Measurements from ENCODE around the gene NCAM1. TPM values are rescaled to one million over a fixed set of nuclear protein-coding genes. Genes with fewer than 3 reads are reported as not detected.

Gene NCAM1
- total and polyA plus RNA-seq, 2 donors (not counting 3 experiments of a cell fraction or from before 2014, with no cell fraction given) = 0.03 TPM; not detected in 1

GRCh38 chr11:113241636-113242054 lies 280.4 kb downstream of the NCAM1 start:
- no peaks in the 10 kb centered on the region for H3K36me3 ChIP-seq (ENCODE audit: control insufficient read depth in 2 of 2, extremely low read depth in 1 of 2, insufficient read depth in 2 of 2, low read length in 2 of 2)
- no peaks in the 10 kb centered on the region for H3K79me2 ChIP-seq (ENCODE audit: control insufficient read depth, insufficient read depth, low read length)
- no peak overlapping the region for H2AFZ ChIP-seq (ENCODE audit: low read depth, low read length)
- dilution Hi-C loops (cut with MboI; ENCODE audit: extremely low pct_ligation_motif_present, low sequenced_read_pairs) (no loop called here), intact Hi-C loops (cut with micrococcal nuclease) (no loop called here)
- no peaks in the 10 kb centered on the region for H3K27me3 ChIP-seq (ENCODE audit: control insufficient read depth in 2 of 2, insufficient read depth in 2 of 2, low read length in 2 of 2)
- H3K4me2 ChIP-seq (ENCODE audit: insufficient read depth, low read length) = no peak overlapping the region
- H3K4me1 ChIP-seq (ENCODE audit: control insufficient read depth, extremely low read depth, insufficient read depth, low read length) = no peaks in the 10 kb centered on the region
- DNase-seq (ENCODE audit: low read depth, low spot score) (no peak), FAIRE-seq (no peak)
- no peak overlapping the region for H3K27ac ChIP-seq (ENCODE audit: insufficient read depth, low read depth, low read length)
- H3K9ac ChIP-seq (replicated peaks; ENCODE audit: extremely low read depth, insufficient read depth, low read length) = no peak overlapping the region
- ChIA-PET POLR2A (no interaction called here), CTCF (interaction anchor here (1.1 kb wide), 1 partner anchor 48 kb away, joined by 3 read pairs; no protein-coding TSS in a partner anchor)
- no peak overlapping the region for H3K4me3 ChIP-seq (replicated peaks in 1 of 3; ENCODE audit: insufficient read depth in 1 of 3, low read depth in 1 of 3, low read length in 3 of 3)
- H3K9me1 ChIP-seq (replicated peaks; ENCODE audit: control insufficient read depth, extremely low read depth, insufficient read depth, low read length) = no peaks in the 10 kb centered on the region
- H3K9me3 ChIP-seq (replicated peaks; ENCODE audit: control insufficient read depth, insufficient read depth, low read length) = no peaks in the 10 kb centered on the region
- no peaks in the 10 kb centered on the region for H4K20me1 ChIP-seq (replicated peaks; ENCODE audit: control insufficient read depth, extremely low read depth, insufficient read depth, low read length)
- no peak for TF ChIP-seq EZH2 (IDR thresholded peaks at IDR 0.05; ENCODE audit: borderline replicate concordance, low read depth, low read length, severe bottlenecking)
- TF ChIP-seq JUN (IDR thresholded peaks at IDR 0.05; ENCODE audit: borderline replicate concordance, insufficient read depth, insufficient read length, low read depth) = no peak
- TF ChIP-seq POLR2A (IDR thresholded peaks at IDR 0.05; ENCODE audit: low read depth, low read length) = no peak
- no peak for TF ChIP-seq MAX (IDR thresholded peaks at IDR 0.05; ENCODE audit: insufficient read depth, insufficient read length)
- TF ChIP-seq GATA2 (IDR thresholded peaks at IDR 0.05; ENCODE audit: insufficient read depth, insufficient read length, low read depth, low read length) = no peak
- no peak for TF ChIP-seq POLR2AphosphoS5 (IDR thresholded peaks at IDR 0.05; ENCODE audit: insufficient read depth, low read depth, low read length)
- TF ChIP-seq MYC (IDR thresholded peaks at IDR 0.05; ENCODE audit: low read depth, low read length) = no peak
- TF ChIP-seq CTCF (IDR thresholded peaks at IDR 0.05; ENCODE audit: extremely low read depth in 1 of 2, insufficient read depth in 1 of 2, low read depth in 1 of 2, low read length in 2 of 2) = no peak
- TF ChIP-seq FOS (IDR thresholded peaks at IDR 0.05; ENCODE audit: borderline replicate concordance, insufficient read depth, low read length) = no peak
- BruUV-seq (replicated peaks) = no TSS peak

All from endothelial cell of umbilical vein (primary cell).